ENCODE data around the gene ANKRD13B. TPM values are rescaled to one million over a fixed set of nuclear protein-coding genes. Genes with fewer than 3 reads are reported as not detected.

Gene ANKRD13B
- total RNA-seq, 6 experiments from 2014 or later = 1.9 to 4.3 (median 3.0) TPM

GRCh38 chr17:29571486-29571882 lies 21.4 kb upstream of the ANKRD13B start:
- H3K4me3 Mint-ChIP-seq = no peak overlapping the region
- H3K27me3 Mint-ChIP-seq (ENCODE audit: insufficient read depth) = no peaks in the 10 kb centered on the region; the same call in 1 of the 2 replicates
- peaks cover 22% of the 10 kb centered on the region for H3K4me1 Mint-ChIP-seq (ENCODE audit: low read depth)
- no peak for TF ChIP-seq CTCF (IDR thresholded peaks at IDR 0.05)
- H3K36me3 Mint-ChIP-seq (ENCODE audit: low read depth) = peaks cover 5% of the 10 kb centered on the region; the same call in 1 of the 2 replicates
- no peaks in the 10 kb centered on the region for H3K9me3 Mint-ChIP-seq
- DNase-seq = no peak
- no peak overlapping the region for H3K27ac Mint-ChIP-seq

- no peak for TF ChIP-seq CTCF (IDR thresholded peaks at IDR 0.05)
- H3K36me3 Mint-ChIP-seq (ENCODE audit: low read depth) = peaks cover 5% of the 10 kb centered on the region; the same call in 1 of the 2 replicates
- H3K27me3 Mint-ChIP-seq (ENCODE audit: insufficient read depth) = no peaks in the 10 kb centered on the region; the same call in 1 of the 2 replicates
- H3K27ac Mint-ChIP-seq = no peak overlapping the region
- no peaks in the 10 kb centered on the region for H3K9me3 Mint-ChIP-seq
- peaks cover 22% of the 10 kb centered on the region for H3K4me1 Mint-ChIP-seq (ENCODE audit: low read depth)
- DNase-seq = no peak
- H3K4me3 Mint-ChIP-seq = no peak overlapping the region
Measured at GRCh38 chr17:29571883-29572681, 20.9 kb upstream of the ANKRD13B start.

GRCh38 chr17:29572691-29573557 lies 20.0 kb upstream of the ANKRD13B start:
- no peaks in the 10 kb centered on the region; the same call in 1 of the 2 replicates for H3K27me3 Mint-ChIP-seq (ENCODE audit: insufficient read depth)
- peaks cover 22% of the 10 kb centered on the region for H3K4me1 Mint-ChIP-seq (ENCODE audit: low read depth)
- no peaks in the 10 kb centered on the region for H3K9me3 Mint-ChIP-seq
- peak; percentile 34 for DNase-seq
- H3K36me3 Mint-ChIP-seq (ENCODE audit: low read depth) = peaks cover 5% of the 10 kb centered on the region; the same call in 1 of the 2 replicates
- H3K4me3 Mint-ChIP-seq = no peak overlapping the region
- peak overlapping the region; percentile 16; the same call in 1 of the 2 replicates for H3K27ac Mint-ChIP-seq
- peak; percentile 87 for TF ChIP-seq CTCF (IDR thresholded peaks at IDR 0.05)

- H3K4me1 Mint-ChIP-seq (ENCODE audit: low read depth) = peaks cover 22% of the 10 kb centered on the region
- no peaks in the 10 kb centered on the region for H3K9me3 Mint-ChIP-seq
- 0 out of 2 replicates have a peak overlapping the region, but pooled peaks have one; percentile 11 for H3K27ac Mint-ChIP-seq
- TF ChIP-seq CTCF (IDR thresholded peaks at IDR 0.05) = no peak
- H3K4me3 Mint-ChIP-seq = no peak overlapping the region
- H3K27me3 Mint-ChIP-seq (ENCODE audit: insufficient read depth) = no peaks in the 10 kb centered on the region
- no peak for DNase-seq
- H3K36me3 Mint-ChIP-seq (ENCODE audit: low read depth) = peaks cover 5% of the 10 kb centered on the region; the same call in 1 of the 2 replicates
Measured at GRCh38 chr17:29573558-29573869, 19.4 kb upstream of the ANKRD13B start.

GRCh38 chr17:29573871-29574731 lies 18.8 kb upstream of the ANKRD13B start:
- no peak for DNase-seq
- H3K27me3 Mint-ChIP-seq (ENCODE audit: insufficient read depth) = no peaks in the 10 kb centered on the region
- H3K9me3 Mint-ChIP-seq = no peaks in the 10 kb centered on the region
- H3K36me3 Mint-ChIP-seq (ENCODE audit: low read depth) = peaks cover 5% of the 10 kb centered on the region; the same call in 1 of the 2 replicates
- TF ChIP-seq CTCF (IDR thresholded peaks at IDR 0.05) = no peak
- no peak overlapping the region for H3K4me3 Mint-ChIP-seq
- H3K27ac Mint-ChIP-seq = peak overlapping the region; percentile 36; the same call in 1 of the 2 replicates
- peaks cover 19% of the 10 kb centered on the region for H3K4me1 Mint-ChIP-seq (ENCODE audit: low read depth)
